Ectodermal cell (in vitro differentiated cells): Measurements from ENCODE around the gene FKBP1A.

Experiments
- H3K27ac ChIP-seq: 2 replicates; pipeline ENCODE4 v1.7.0; 2013; ENCODE audit warnings: mild to moderate bottlenecking, low read depth, low read length; ENCODE audit not compliant: insufficient read depth, poor library complexity, severe bottlenecking
- H3K27me3 ChIP-seq: 2 replicates; pipeline ENCODE4 v1.7.0; 2013; ENCODE audit warnings: mild to moderate bottlenecking, low read length; ENCODE audit not compliant: insufficient read depth, control insufficient read depth, poor library complexity, severe bottlenecking
- H3K36me3 ChIP-seq: one replicate; pipeline ENCODE4 v1.7.0; 2013; ENCODE audit warnings: low read length; ENCODE audit not compliant: control insufficient read depth, insufficient read depth
- H3K4me1 ChIP-seq: one replicate; pipeline ENCODE4 v1.7.0; 2013; ENCODE audit warnings: low read length; ENCODE audit not compliant: control insufficient read depth, insufficient read depth
- H3K4me3 ChIP-seq: 2 replicates; pipeline ENCODE4 v1.7.0; 2013; ENCODE audit warnings: low read depth, low read length, control low read depth; ENCODE audit not compliant: insufficient read depth
- H3K9me3 ChIP-seq: 2 replicates; pipeline ENCODE4 v1.7.0; 2013; ENCODE audit warnings: mild to moderate bottlenecking, low read length, moderate library complexity; ENCODE audit not compliant: control insufficient read depth
- WGBS, 2 experiments: methylation state at CpG; one replicate each; pipeline ENCODE4 v1.1.7; 2013; ENCODE audit warnings: missing lambda C conversion rate in 2 of 2; 5-methylcytosine and 5-hydroxymethylcytosine counted together

Gene FKBP1A

DNA sequence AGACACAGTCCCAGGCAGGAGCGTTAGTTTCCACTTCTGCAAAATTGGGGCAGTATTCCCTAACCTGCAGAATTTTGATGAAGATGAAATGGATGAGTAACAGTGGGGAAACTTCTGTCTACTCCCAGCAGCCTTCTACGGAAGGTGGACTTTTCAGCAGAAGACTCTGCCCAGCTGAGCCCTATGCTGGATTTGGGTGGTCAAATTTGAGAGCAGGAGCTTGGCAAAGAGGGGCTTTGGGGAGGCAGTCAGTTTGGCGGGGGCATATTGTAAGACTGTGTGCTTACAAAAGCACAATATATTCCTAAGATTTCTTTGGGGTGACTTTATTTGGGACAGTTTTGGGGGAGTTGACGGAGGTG, 58.5 kb downstream of the FKBP1A start:
- WGBS, 2 experiments: 94 to 98% methylated on average over 4 of the region's 4 CpGs
- Histone ChIP-seq H3K4me3 (no peak overlapping the region), H3K9me3 (no peaks in the 10 kb centered on the region), H3K27me3 (no peaks in the 10 kb centered on the region), H3K27ac (no peak overlapping the region), H3K36me3 (no peaks in the 10 kb centered on the region), H3K4me1 (no peaks in the 10 kb centered on the region)

DNA sequence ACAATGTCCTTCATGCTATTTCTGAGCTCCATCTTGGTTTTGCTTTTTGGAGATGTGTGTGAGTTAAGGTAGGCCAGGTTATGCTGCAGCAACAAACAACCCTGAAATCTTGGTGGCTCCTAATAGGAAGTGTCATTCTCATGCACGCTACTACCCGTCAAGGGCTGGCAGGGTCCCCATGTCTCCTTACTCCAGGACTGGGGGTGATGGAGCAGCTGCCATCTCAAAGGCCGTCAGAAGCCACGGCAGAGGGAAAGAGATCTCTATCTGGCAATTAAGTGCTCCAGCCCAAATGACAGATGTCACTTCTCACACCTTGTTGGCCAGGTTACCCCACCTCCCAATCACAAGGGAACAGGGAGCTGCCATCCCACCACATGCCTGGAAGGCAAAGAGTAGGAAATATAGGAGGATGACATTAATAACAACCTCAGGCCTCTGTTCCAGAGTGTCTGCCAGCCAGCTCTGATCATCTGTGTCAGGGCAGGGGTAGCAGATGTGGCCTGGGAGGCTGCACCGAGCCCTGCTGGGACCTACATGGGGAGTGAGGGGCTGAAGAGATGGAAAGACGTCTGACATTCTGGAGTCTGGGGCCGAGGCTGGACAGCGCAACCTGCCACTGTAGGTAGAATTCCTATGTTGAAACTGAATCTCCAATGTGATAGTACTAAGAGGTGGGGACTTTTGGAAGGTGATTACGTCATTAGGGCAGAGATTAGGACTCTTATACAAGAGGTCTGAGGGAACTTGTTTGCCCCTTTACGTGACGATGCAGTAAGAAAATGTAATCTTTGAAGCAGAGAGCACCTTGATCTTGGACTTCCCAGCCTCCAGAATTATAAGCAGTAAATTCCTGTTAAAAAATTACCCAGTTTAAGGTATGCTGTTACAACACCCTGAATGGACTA, 59.1 kb downstream of the FKBP1A start:
- Histone ChIP-seq H3K9me3 (no peaks in the 10 kb centered on the region), H3K4me3 (no peak overlapping the region), H3K27me3 (no peaks in the 10 kb centered on the region), H3K36me3 (no peaks in the 10 kb centered on the region), H3K27ac (no peak overlapping the region), H3K4me1 (no peaks in the 10 kb centered on the region)
- WGBS, 2 experiments: 94 to 95% methylated on average over 11 of the region's 11 CpGs

DNA sequence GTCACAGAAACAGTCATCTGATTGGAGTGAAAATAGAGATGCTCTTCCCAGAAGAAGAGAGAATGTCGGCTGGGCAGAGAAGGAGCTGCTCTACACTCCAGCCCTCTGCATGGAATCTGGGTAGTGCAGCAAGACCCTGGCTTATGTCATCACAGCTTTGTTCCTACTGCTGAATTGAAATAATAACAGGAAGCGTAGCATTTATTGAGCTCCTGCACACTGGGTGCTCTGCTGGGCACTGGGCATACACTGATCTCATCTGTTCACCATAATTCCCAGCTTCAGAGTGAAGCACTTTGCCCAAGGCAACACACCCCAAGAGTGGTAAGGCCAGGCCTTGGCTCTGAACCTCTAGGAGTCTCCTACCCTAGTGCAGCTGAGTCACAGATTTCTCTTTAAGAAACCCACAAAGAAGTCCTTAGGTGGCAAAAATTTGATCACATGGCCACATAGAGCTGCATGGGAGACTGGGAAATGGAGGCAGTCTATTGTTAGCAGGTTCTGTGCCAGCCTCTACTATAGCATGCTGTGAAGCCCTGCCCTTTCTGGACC, 60.0 kb downstream of the FKBP1A start:
- H3K27me3 ChIP-seq: no peaks in the 10 kb centered on the region
- no peaks in the 10 kb centered on the region for H3K9me3 ChIP-seq
- no peak overlapping the region for H3K4me3 ChIP-seq
- H3K27ac ChIP-seq: no peak overlapping the region
- H3K36me3 ChIP-seq: no peaks in the 10 kb centered on the region
- WGBS, 2 experiments: 92 to 95% methylated on average over 2 of the region's 2 CpGs
- H3K4me1 ChIP-seq: no peaks in the 10 kb centered on the region

DNA sequence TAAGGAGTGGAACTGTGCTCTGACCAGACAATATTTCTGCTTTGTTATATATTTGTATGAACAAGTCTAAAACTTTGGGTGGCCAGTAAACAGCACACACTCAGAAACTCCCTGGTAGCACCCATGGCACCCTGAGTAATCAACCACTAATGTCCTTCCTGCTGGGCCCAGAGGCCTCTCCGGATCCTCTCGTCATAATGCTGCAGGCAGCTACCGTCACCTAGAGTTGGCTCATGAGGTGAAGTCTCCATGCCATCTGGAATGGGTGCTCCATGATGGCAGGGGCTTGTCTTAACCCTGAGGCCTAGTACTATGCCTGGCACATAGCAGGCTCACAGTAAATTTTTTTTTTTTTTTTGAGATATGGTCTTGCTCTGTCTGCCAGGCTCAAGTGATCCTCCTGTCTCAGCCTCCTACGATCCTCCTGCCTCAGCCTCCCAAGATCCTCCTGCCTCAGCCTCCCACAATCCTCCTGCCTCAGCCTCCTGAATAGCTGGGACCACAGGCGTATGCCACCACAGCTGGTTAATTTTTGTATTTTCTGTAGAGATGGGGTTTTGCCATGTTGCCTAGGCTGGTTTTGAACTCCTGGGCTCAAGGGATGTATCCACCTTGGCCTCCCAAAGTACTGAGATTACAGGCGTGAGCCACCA, 60.9 kb downstream of the FKBP1A start:
- Histone ChIP-seq H3K9me3 (no peaks in the 10 kb centered on the region), H3K27ac (no peak overlapping the region), H3K4me1 (no peaks in the 10 kb centered on the region), H3K4me3 (no peak overlapping the region), H3K27me3 (no peaks in the 10 kb centered on the region), H3K36me3 (peaks cover 5% of the 10 kb centered on the region)
- WGBS, 2 experiments: 95 to 97% methylated on average over 6 of the region's 6 CpGs

DNA sequence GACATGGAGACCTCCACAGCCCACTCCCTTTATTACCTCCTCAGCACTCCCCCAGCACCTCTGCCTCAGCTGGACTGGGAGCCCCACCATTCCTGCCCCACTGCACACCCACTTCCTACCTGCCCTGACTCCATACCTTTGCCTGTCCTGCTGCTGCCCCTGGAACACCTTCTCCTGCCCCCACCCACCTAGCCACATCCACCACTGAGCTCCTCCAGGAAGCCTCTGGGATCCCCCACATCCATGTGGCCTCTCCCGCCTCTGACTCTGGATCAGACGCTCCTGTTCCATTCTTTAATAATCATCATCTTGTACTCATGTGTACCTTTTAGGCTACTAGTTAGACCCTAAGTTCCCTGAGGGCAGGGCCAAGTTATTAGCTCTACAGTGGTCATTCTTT, 61.8 kb downstream of the FKBP1A start:
- no peaks in the 10 kb centered on the region for H3K27me3 ChIP-seq
- H3K27ac ChIP-seq: no peak overlapping the region
- WGBS, 2 experiments: 95% methylated on average over 2 of the region's 2 CpGs
- H3K36me3 ChIP-seq: peaks cover 5% of the 10 kb centered on the region
- H3K4me1 ChIP-seq: peaks cover 6% of the 10 kb centered on the region
- H3K4me3 ChIP-seq: no peak overlapping the region
- H3K9me3 ChIP-seq: no peaks in the 10 kb centered on the region

DNA sequence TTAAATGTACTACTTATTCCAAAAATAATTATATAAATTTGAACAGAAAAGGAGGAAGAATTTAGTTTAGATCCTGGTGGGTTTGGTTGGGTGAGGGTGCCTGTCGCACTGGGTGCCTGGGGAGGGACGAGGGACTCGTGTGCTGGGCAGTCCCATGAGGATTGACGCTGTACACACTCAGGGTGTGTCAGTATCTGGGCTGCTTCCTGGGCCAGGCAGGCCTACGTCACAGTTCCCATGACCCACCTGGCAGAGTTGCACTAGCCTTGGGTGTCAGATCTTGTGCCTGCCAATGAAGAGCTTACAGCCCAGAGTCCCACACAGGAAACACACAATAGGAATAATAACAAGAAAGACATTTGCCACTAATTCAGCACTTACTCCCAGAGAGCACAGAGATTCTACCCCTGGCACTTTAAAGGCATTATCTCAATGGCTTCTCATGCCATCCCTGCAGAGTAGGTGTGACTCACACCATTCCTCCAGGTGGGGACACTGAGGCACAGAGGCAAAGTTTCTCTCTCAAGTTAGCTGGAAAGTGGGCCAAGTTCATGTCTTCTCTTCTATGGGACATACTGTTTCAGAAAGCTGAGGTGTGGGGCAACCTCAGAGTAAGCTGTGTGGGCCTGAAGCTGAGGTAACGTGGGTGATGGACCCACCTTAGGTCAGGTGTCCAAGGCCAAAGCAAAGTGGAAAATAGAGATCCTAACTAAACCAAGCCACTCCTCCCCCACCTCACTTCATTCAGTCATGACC, 62.6 kb downstream of the FKBP1A start:
- H3K27me3 ChIP-seq: no peaks in the 10 kb centered on the region
- peaks cover 7% of the 10 kb centered on the region for H3K4me1 ChIP-seq
- H3K36me3 ChIP-seq: peaks cover 5% of the 10 kb centered on the region
- H3K27ac ChIP-seq: no peak overlapping the region
- 96% methylated on average over 6 of the region's 6 CpGs for WGBS, 2 experiments
- H3K9me3 ChIP-seq: no peaks in the 10 kb centered on the region
- H3K4me3 ChIP-seq: no peak overlapping the region

DNA sequence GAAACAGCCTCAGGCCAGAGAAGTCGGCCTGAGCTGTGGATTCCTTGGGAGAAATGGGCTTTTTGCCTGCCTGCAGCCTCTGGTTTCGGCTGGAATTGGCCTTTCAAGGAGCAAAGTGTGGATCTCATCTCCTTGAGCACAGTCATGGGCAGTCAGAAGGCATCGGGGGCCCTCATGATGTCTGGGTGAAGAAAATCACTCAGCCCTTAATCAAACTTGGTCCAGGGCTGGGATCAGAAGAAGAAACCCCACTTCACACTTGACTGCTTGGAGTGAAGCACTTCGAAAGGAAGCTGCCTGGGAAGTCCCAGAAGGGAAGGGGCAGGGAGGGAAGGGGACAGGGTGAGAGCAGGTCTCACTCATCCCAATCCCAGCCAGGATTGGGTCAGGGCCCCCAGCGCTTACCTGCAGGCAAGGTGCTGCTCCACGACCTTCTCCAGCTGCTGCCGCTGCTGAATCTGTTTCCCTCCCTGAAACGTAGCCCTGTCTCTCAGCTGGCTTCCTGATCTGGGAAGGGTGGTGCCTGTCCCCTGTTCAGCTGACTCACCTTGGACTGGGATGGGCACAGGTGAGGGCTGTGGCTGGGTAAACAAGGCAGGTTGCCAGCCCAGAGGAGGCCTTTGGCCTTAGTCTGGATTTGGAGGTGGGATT, 64.0 kb downstream of the FKBP1A start, which contains the start of gene SDCBP2:
Gene SDCBP2 (minus strand): TSS at position 460 of the 651 bp plus-strand sequence. CDS start 8,723 bp downstream, outside the sequence.
- Histone ChIP-seq H3K9me3 (no peaks in the 10 kb centered on the region), H3K27me3 (no peaks in the 10 kb centered on the region), H3K27ac (no peak within 1 kb of the TSS), H3K4me1 (peaks cover 13% of the 10 kb centered on the region), H3K4me3 (no peak within 1 kb of the TSS), H3K36me3 (peaks cover 5% of the 10 kb centered on the region)
- 91 to 95% methylated on average over 8 of the region's 8 CpGs for WGBS, 2 experiments

DNA sequence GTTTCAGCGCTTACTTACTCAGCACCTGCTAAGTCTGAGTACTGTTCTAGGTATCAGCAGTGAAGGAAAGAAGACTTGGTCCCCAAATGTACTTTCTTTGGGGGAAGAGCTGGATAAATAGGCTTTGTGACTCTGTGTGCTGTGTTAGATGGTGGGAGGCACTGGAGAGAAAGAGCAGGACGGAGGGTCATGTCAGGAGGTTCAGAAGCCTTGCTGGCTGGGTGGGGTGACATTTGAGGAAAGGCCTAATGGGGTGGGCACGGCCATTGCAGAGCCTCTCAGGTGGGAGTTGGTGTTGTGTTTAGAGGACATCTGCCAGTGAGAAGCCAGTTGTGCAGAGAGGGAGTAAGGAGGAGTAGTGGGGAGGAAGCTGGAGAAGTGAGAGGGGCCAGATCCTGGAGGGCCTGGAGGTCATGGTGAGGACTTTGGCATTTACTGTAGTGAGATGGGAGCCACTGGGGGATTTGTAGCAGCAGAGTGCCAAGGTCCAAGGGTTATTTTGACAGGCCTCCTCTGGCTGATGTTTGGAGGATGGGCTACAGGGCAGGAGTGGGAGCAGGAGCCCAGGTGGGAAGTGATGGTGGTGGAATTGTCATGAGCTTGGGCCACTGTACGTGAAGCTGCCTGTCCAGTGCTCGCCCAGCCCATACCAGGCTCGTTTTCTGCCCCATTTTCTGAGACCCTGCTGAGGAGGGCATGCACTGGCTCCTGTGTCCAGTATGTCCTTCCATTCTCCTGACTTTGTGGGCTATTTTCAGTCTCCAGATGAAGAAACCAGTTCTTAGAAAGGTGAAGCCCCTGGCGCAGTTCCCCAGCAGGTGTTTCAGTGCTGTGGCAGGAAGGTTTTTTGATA, 64.8 kb downstream of the FKBP1A start:
- H3K27ac ChIP-seq: no peak overlapping the region
- WGBS, 2 experiments: 91 to 93% methylated on average over 7 of the region's 7 CpGs
- H3K4me3 ChIP-seq: no peak overlapping the region
- no peaks in the 10 kb centered on the region for H3K9me3 ChIP-seq
- H3K36me3 ChIP-seq: peaks cover 5% of the 10 kb centered on the region
- H3K27me3 ChIP-seq: no peaks in the 10 kb centered on the region
- peaks cover 13% of the 10 kb centered on the region for H3K4me1 ChIP-seq

DNA sequence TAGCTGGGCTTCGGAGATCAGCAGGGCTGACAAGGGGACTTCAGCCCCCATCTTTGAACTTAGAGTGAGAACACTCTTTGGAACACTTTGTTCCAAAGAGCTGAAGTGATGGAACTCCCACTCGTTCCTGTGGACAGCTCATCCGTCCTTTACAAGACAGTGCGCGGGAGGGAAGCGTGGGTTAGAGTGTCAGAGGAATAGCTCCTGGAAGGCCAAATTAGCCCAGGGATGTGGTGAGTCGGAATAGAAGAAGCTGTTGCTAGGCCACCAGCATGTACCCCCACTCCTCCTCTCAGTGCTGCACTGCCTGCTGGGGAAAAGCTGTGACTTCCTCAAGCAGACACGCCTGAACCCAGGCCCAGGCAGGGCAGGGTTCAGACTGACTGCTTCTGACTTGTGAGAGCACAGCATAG, 65.6 kb downstream of the FKBP1A start:
- H3K4me3 ChIP-seq: no peak overlapping the region
- no peak overlapping the region for H3K27ac ChIP-seq
- H3K36me3 ChIP-seq: peaks cover 5% of the 10 kb centered on the region
- peaks cover 13% of the 10 kb centered on the region for H3K4me1 ChIP-seq
- WGBS, 2 experiments: 95% methylated on average over 8 of the region's 8 CpGs
- no peaks in the 10 kb centered on the region for H3K27me3 ChIP-seq
- H3K9me3 ChIP-seq: no peaks in the 10 kb centered on the region
